Renal cortex interstitium (tissue), 11 donors: ENCODE data around the gene TADA2B. TPM values are rescaled to one million over a fixed set of nuclear protein-coding genes. Genes with fewer than 3 reads are reported as not detected.
"Not testable (repeated sequence)": the region's sequence is repeated elsewhere in the genome, so short reads cannot be mapped to it uniquely, and the experiment has no call there.

Experiments used
- DNase-seq, 11 donors: peaks; one replicate each; pipeline ENCODE4 v3.0.0-alpha.2; 2013; ENCODE audit warnings: low read depth in 9 of 11, low spot score in 4 of 11; ENCODE audit errors: extremely low read depth in 1 of 11
- polyA plus RNA-seq, 3 donors: library from polyadenylated mRNA; unstranded; fragments of 120-200 nt; gene quantifications; one replicate each; pipeline ENCODE4 v1.2.1, GENCODE V29; 2013; ENCODE audit not compliant: insufficient read length in 3 of 3

Gene TADA2B
- polyA plus RNA-seq, 3 donors = 18.5 to 22.9 (median 20.9) TPM

- no peak for DNase-seq
Measured at GRCh38 chr4:7094916-7095315, 51.7 kb downstream of the TADA2B start.

GRCh38 chr4:7095611-7096155 lies 52.5 kb downstream of the TADA2B start:
- DNase-seq = no peak

GRCh38 chr4:7096236-7096635 lies 53.1 kb downstream of the TADA2B start:
- DNase-seq = no peak

GRCh38 chr4:7101692-7102515 lies 58.7 kb downstream of the TADA2B start:
- peak in 4 of 11 donors; percentile 37 to 74 (median 53) for DNase-seq

GRCh38 chr4:7102516-7102909 lies 59.3 kb downstream of the TADA2B start:
- DNase-seq = not testable (repeated sequence)

- DNase-seq = peak in 7 of 11 donors; percentile 37 to 69 (median 60)
Measured at GRCh38 chr4:7103031-7103606, 59.9 kb downstream of the TADA2B start.

GRCh38 chr4:7103607-7104365 lies 60.6 kb downstream of the TADA2B start:
- peak in 8 of 11 donors; percentile 51 to 80 (median 64) for DNase-seq

GRCh38 chr4:7104366-7105031 lies 61.3 kb downstream of the TADA2B start:
- DNase-seq = no peak

- no peak for DNase-seq
Measured at GRCh38 chr4:7105276-7105675, 62.1 kb downstream of the TADA2B start.

- no peak for DNase-seq
Measured at GRCh38 chr4:7107166-7107905, 64.2 kb downstream of the TADA2B start.

Other genes starting within 250 kb of the TADA2B start
- 10 to 100 TPM; 61.2 to 66.4 (median 61.8) TPM for gene TBC1D14, start 133.5 kb upstream of the TADA2B start, polyA plus RNA-seq
- 10 to 100 TPM; 34.8 to 43.4 (median 36.5) TPM for gene GRPEL1, start 24.7 kb downstream of the TADA2B start, polyA plus RNA-seq
- gene SORCS2, start 149.2 kb downstream of the TADA2B start, polyA plus RNA-seq = 10 to 100 TPM in 1 of 3 donors, 1 to 10 TPM in 2; 8.3 to 13.3 (median 9.9) TPM